Measurements from ENCODE around the gene FBXO41.

Gene FBXO41

GRCh38 chr2:73225513-73226360 lies 58.5 kb downstream of the FBXO41 start:
- no peak for TF ChIP-seq CTCF (IDR thresholded peaks at IDR 0.05)
- H3K9me3 Mint-ChIP-seq, result no peaks in the 10 kb centered on the region
- no peak overlapping the region for H3K4me3 Mint-ChIP-seq
- H3K27me3 Mint-ChIP-seq (ENCODE audit: low read depth, poor library complexity), result no peaks in the 10 kb centered on the region
- H3K4me1 Mint-ChIP-seq, result no peaks in the 10 kb centered on the region
- peaks cover 11% of the 10 kb centered on the region for H3K36me3 Mint-ChIP-seq (ENCODE audit: low read depth)
- no peak for DNase-seq
- H3K27ac Mint-ChIP-seq, result no peak overlapping the region

- no peaks in the 10 kb centered on the region for H3K9me3 Mint-ChIP-seq
- no peak overlapping the region for H3K4me3 Mint-ChIP-seq
- no peaks in the 10 kb centered on the region for H3K4me1 Mint-ChIP-seq
- TF ChIP-seq CTCF (IDR thresholded peaks at IDR 0.05), result no peak
- H3K36me3 Mint-ChIP-seq (ENCODE audit: low read depth), result peaks cover 11% of the 10 kb centered on the region
- DNase-seq, result no peak
- H3K27me3 Mint-ChIP-seq (ENCODE audit: low read depth, poor library complexity), result no peaks in the 10 kb centered on the region
- H3K27ac Mint-ChIP-seq, result no peak overlapping the region
Measured at GRCh38 chr2:73223821-73224220, 60.5 kb downstream of the FBXO41 start.

GRCh38 chr2:73218298-73218697 lies 66.0 kb downstream of the FBXO41 start:
- Mint-ChIP-seq H3K36me3 (ENCODE audit: low read depth) (peaks cover 11% of the 10 kb centered on the region), H3K27ac (no peak overlapping the region), H3K9me3 (no peaks in the 10 kb centered on the region), H3K4me1 (peaks cover 26% of the 10 kb centered on the region), H3K4me3 (no peak overlapping the region), H3K27me3 (ENCODE audit: low read depth, poor library complexity) (no peaks in the 10 kb centered on the region)
- DNase-seq, result no peak
- TF ChIP-seq CTCF (IDR thresholded peaks at IDR 0.05), result no peak

- Mint-ChIP-seq H3K36me3 (ENCODE audit: low read depth) (peaks cover 11% of the 10 kb centered on the region), H3K27me3 (ENCODE audit: low read depth, poor library complexity) (no peaks in the 10 kb centered on the region), H3K4me3 (no peak overlapping the region), H3K4me1 (peaks cover 31% of the 10 kb centered on the region), H3K27ac (peak overlapping the region; percentile 67), H3K9me3 (no peaks in the 10 kb centered on the region)
- TF ChIP-seq CTCF (IDR thresholded peaks at IDR 0.05), result no peak
- no peak for DNase-seq
Measured at GRCh38 chr2:73217826-73218225, 66.5 kb downstream of the FBXO41 start.

GRCh38 chr2:73217160-73217559 lies 67.1 kb downstream of the FBXO41 start:
- no peak for TF ChIP-seq CTCF (IDR thresholded peaks at IDR 0.05)
- Mint-ChIP-seq H3K27me3 (ENCODE audit: low read depth, poor library complexity) (no peaks in the 10 kb centered on the region), H3K4me3 (no peak overlapping the region), H3K4me1 (peaks cover 36% of the 10 kb centered on the region), H3K9me3 (no peaks in the 10 kb centered on the region), H3K27ac (no peak overlapping the region), H3K36me3 (ENCODE audit: low read depth) (peaks cover 9% of the 10 kb centered on the region)
- DNase-seq, result no peak

GRCh38 chr2:73215254-73215653 lies 69.0 kb downstream of the FBXO41 start:
- Mint-ChIP-seq H3K27me3 (ENCODE audit: low read depth, poor library complexity) (no peaks in the 10 kb centered on the region), H3K4me1 (peaks cover 39% of the 10 kb centered on the region), H3K9me3 (no peaks in the 10 kb centered on the region), H3K27ac (peak overlapping the region; percentile 74), H3K4me3 (peak overlapping the region; percentile 96), H3K36me3 (ENCODE audit: low read depth) (no peaks in the 10 kb centered on the region)
- DNase-seq, result no peak
- no peak for TF ChIP-seq CTCF (IDR thresholded peaks at IDR 0.05)
